Testis (tissue), 2 donors: ENCODE data around the gene ATP10A.

Source experiments
- POLR2A ChIP-seq: fragments of 450-650 bp; IDR thresholded peaks from one replicate; pipeline ENCODE4 v1.6.1; 2017; ENCODE audit warnings: antibody characterized with exemption, mild to moderate bottlenecking, moderate library complexity
- TF ChIP-seq, protein P1 (sequence below), 3 experiments: fragments of 450-650 bp in 2 of 3; fragments of 200-600 bp in 1 of 3; sonication (generic) in 1 of 3; IDR thresholded peaks; one replicate each; pipeline ENCODE4 v1.5.1; 2016 to 2019; ENCODE audit warnings: antibody characterized with exemption in 3 of 3, mild to moderate bottlenecking in 2 of 3, moderate library complexity in 1 of 3

DNA sequence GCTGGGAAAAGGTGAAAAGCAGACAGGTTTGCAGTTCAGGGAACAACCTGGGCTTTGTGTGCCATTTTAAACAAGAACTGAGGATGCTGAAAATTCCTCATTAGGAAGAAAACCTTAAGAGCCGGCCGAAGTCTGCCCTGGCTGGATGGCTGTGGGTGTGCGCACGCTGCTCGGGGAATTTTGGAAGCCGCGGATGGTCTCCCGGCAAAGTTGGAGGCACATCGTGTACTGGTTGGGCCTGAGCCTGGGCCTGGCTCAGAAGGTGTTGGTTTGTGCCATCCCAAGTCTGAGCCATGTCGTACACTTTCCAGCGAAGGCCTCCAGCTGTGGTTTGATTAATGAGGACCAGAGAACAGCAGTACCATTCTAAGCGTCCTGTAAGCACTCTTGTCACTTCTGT lies 188.2 kb downstream of the ATP10A start:
- TF ChIP-seq, protein P1, sequence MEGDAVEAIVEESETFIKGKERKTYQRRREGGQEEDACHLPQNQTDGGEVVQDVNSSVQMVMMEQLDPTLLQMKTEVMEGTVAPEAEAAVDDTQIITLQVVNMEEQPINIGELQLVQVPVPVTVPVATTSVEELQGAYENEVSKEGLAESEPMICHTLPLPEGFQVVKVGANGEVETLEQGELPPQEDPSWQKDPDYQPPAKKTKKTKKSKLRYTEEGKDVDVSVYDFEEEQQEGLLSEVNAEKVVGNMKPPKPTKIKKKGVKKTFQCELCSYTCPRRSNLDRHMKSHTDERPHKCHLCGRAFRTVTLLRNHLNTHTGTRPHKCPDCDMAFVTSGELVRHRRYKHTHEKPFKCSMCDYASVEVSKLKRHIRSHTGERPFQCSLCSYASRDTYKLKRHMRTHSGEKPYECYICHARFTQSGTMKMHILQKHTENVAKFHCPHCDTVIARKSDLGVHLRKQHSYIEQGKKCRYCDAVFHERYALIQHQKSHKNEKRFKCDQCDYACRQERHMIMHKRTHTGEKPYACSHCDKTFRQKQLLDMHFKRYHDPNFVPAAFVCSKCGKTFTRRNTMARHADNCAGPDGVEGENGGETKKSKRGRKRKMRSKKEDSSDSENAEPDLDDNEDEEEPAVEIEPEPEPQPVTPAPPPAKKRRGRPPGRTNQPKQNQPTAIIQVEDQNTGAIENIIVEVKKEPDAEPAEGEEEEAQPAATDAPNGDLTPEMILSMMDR (IDR thresholded peaks at IDR 0.05) = no peak
- no peak for TF ChIP-seq POLR2A
